Neural cell (in vitro differentiated cells): ENCODE data around the gene MACROD1.

Source experiments
- EZH2 ChIP-seq: fragments of 200-600, 300-800 bp; shearing (Covaris generic), sonication (generic); IDR thresholded peaks from 2 replicates; pipeline ENCODE4 v1.6.1; 2014; ENCODE audit warnings: antibody characterized with exemption, low read length, borderline replicate concordance, mild to moderate bottlenecking; ENCODE audit not compliant: insufficient read depth, poor library complexity, severe bottlenecking
- POLR2AphosphoS5 ChIP-seq: IDR thresholded peaks from 2 replicates; pipeline ENCODE4 v1.6.1; 2012
- RAD21 ChIP-seq: fragments of 450-650 bp; conservative IDR thresholded peaks from 2 replicates; pipeline ENCODE4 v1.6.1; 2014; ENCODE audit warnings: antibody characterized with exemption, mild to moderate bottlenecking, moderate library complexity
- TAF1 ChIP-seq: IDR thresholded peaks from 2 replicates; pipeline ENCODE4 v1.6.1; 2012; ENCODE audit warnings: low read depth
- TF ChIP-seq, protein P1 (sequence below): fragments of 450-650 bp; IDR thresholded peaks from 2 replicates; pipeline ENCODE4 v1.5.1; 2014; ENCODE audit warnings: antibody characterized with exemption, mild to moderate bottlenecking, moderate library complexity; ENCODE audit not compliant: poor library complexity, severe bottlenecking

DNA sequence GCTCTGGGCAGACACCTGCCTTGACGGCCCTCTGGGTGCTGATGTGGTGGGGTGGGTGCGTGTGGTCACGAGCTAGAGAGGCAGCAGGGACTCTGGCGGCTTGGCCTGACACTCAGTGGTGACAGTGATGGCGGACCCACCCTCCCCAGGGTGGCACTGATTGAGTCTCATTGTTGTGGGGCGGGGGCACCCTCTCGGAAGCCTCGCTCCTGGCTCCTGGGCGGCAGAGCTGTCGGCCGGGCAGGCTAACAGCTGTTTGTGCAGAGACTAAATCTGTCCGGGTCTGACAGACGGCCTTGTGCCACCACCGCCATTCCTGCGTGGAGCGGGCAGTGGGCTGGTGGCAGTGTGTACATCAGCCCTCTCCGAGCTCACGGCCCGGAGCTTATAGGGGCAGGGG lies 114.6 kb downstream of the MACROD1 start:
- TF ChIP-seq, protein P1, sequence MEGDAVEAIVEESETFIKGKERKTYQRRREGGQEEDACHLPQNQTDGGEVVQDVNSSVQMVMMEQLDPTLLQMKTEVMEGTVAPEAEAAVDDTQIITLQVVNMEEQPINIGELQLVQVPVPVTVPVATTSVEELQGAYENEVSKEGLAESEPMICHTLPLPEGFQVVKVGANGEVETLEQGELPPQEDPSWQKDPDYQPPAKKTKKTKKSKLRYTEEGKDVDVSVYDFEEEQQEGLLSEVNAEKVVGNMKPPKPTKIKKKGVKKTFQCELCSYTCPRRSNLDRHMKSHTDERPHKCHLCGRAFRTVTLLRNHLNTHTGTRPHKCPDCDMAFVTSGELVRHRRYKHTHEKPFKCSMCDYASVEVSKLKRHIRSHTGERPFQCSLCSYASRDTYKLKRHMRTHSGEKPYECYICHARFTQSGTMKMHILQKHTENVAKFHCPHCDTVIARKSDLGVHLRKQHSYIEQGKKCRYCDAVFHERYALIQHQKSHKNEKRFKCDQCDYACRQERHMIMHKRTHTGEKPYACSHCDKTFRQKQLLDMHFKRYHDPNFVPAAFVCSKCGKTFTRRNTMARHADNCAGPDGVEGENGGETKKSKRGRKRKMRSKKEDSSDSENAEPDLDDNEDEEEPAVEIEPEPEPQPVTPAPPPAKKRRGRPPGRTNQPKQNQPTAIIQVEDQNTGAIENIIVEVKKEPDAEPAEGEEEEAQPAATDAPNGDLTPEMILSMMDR, result no peak
- no peak for TF ChIP-seq POLR2AphosphoS5
- TF ChIP-seq EZH2, result no peak
- no peak for TF ChIP-seq TAF1
- no peak for TF ChIP-seq RAD21
